Calu3 (cell line): ENCODE data around the gene RPL22. TPM values are rescaled to one million over a fixed set of nuclear protein-coding genes. Genes with fewer than 3 reads are reported as not detected.

Experiments used
- BruUV-seq: library from RNA; stranded (reverse); fragments of 400-500 nt; replicated peaks from 2 replicates; lab custom pipeline; 2021; lab: Mats Ljungman, UMichigan
- CTCF ChIA-PET: fragments of 300-600 bp; sonication (Branson Sonifier 250); formaldehyde crosslinking; loops from one replicate; lab custom pipeline; 2022; ENCODE audit warnings: antibody characterized with exemption; lab: Charles Lee
- DNase-seq: peaks from one replicate; pipeline ENCODE4 v3.0.0; 2022
- H3K27ac Mint-ChIP-seq: one replicate; pipeline ENCODE4 v1.8.0; 2022; ENCODE audit warnings: mixed read lengths; ENCODE audit not compliant: unreplicated experiment
- H3K27me3 Mint-ChIP-seq: one replicate; pipeline ENCODE4 v1.8.0; 2022; ENCODE audit warnings: mixed read lengths; ENCODE audit not compliant: unreplicated experiment
- H3K36me3 Mint-ChIP-seq: one replicate; pipeline ENCODE4 v1.8.0; 2022; ENCODE audit warnings: mild to moderate bottlenecking, moderate library complexity, mixed read lengths; ENCODE audit not compliant: insufficient read depth, unreplicated experiment
- H3K4me1 Mint-ChIP-seq: one replicate; pipeline ENCODE4 v1.8.0; 2022; ENCODE audit warnings: mild to moderate bottlenecking, low read depth, mixed read lengths; ENCODE audit not compliant: unreplicated experiment
- H3K4me3 Mint-ChIP-seq: one replicate; pipeline ENCODE4 v1.8.0; 2022; ENCODE audit warnings: mild to moderate bottlenecking, low read depth, moderate library complexity, mixed read lengths; ENCODE audit not compliant: unreplicated experiment
- H3K9me3 Mint-ChIP-seq: one replicate; pipeline ENCODE4 v1.8.0; 2022; ENCODE audit warnings: low read depth, mixed read lengths; ENCODE audit not compliant: unreplicated experiment
- intact Hi-C: fragments of 100-400 bp; cut with micrococcal nuclease; formaldehyde crosslinking; loops from one replicate; pipeline ENCODE4 v1.10.0; 2022; ENCODE audit not compliant: unreplicated experiment
- total RNA-seq: library from RNA; stranded (reverse); gene quantifications from 2 replicates; pipeline ENCODE4 v1.2.3, GENCODE V29; 2022
- TF ChIP-seq, protein P1 (sequence below): fragments of 200-600 bp; IDR thresholded peaks from one replicate; pipeline ENCODE4 v1.8.0; 2022; ENCODE audit warnings: antibody characterized with exemption; ENCODE audit not compliant: unreplicated experiment

The RPL22 gene
- total RNA-seq, 1 experiment from 2014 or later: 259 TPM

DNA sequence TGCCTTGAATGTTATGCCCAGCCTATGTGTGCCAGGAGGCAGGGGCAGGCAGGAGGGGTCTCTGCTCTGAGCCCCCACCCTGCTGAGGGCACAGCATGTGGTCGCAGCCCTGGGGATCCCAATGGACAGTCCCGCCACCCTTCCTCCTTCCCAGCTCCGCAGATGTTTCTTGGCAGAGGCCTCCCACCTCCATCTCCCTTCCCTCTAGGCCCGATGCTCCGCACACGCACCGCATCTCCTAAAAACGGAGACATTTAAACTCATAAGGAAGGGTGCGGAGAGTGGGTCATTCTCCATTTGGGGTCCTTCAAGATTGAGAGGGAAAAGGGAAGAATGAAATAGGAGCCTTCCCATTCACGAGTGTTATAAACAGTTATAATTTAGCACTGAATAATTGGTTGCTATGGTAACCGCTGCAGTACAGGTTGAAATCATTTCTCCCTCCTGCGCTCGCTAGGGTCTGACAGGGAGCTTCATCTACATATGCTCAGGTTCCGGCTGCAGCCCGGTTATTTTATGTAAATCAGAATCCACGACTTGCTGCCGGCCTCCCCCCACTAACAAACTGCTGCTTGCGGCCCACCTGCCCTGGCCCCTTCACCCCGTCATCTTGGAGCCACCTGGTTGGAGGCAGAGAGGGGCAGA, 35.3 kb downstream of the RPL22 start:
- Mint-ChIP-seq H3K4me1 (no peaks in the 10 kb centered on the region), H3K9me3 (no peaks in the 10 kb centered on the region), H3K27ac (no peak overlapping the region), H3K4me3 (no peak overlapping the region), H3K27me3 (peaks cover 97% of the 10 kb centered on the region), H3K36me3 (no peaks in the 10 kb centered on the region)
- TF ChIP-seq, protein P1, sequence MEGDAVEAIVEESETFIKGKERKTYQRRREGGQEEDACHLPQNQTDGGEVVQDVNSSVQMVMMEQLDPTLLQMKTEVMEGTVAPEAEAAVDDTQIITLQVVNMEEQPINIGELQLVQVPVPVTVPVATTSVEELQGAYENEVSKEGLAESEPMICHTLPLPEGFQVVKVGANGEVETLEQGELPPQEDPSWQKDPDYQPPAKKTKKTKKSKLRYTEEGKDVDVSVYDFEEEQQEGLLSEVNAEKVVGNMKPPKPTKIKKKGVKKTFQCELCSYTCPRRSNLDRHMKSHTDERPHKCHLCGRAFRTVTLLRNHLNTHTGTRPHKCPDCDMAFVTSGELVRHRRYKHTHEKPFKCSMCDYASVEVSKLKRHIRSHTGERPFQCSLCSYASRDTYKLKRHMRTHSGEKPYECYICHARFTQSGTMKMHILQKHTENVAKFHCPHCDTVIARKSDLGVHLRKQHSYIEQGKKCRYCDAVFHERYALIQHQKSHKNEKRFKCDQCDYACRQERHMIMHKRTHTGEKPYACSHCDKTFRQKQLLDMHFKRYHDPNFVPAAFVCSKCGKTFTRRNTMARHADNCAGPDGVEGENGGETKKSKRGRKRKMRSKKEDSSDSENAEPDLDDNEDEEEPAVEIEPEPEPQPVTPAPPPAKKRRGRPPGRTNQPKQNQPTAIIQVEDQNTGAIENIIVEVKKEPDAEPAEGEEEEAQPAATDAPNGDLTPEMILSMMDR: no peak
- CTCF ChIA-PET: interaction anchor here (0.6 kb wide), 1 partner anchor 48 kb away, joined by 3 read pairs; no protein-coding TSS in a partner anchor
- no TSS peak for BruUV-seq
- intact Hi-C loops: no loop called here
- DNase-seq: no peak

DNA sequence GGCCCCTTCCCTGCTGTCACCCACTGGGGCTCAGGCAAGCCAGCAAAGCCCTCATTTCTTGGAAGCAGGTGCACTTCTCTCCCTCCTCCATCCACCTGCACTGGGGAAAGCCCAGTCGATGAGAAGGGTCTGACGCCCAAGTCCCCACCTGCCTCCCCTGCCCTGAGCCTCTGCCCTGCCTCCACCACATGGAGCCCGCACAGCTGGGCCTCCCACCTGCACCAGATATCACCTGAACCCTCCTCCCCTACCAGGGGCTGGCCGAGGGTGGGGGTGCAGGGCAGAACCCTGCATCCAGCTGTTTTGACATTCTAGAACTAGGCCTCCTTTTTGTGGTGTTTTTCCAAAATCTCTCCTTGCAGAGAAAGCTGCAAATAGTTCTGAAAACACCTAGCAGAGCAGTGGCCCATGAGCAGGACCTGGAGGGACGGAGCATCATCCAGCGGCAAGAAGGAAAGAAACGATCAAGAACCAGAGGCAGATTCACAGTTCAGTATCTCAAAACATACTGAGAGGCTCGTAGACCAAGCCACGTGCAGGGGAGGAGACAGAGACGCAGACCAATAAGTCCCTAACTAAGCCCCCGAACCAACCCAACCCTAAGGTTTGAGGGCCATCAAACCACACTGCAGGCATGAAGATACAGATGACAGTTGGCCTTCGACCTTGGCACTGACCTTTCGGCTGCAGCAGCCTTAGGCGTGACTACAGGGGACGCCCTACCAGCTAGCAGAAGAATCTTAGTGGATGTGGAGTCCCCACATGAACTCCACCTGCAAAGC, 36.0 kb downstream of the RPL22 start:
- Mint-ChIP-seq H3K9me3 (no peaks in the 10 kb centered on the region), H3K4me3 (no peak overlapping the region), H3K27me3 (peaks cover 95% of the 10 kb centered on the region), H3K27ac (no peak overlapping the region), H3K4me1 (peaks cover 2% of the 10 kb centered on the region), H3K36me3 (no peaks in the 10 kb centered on the region)
- BruUV-seq: no TSS peak
- intact Hi-C loops: no loop called here
- no peak for DNase-seq
- TF ChIP-seq, protein P1: no peak
- CTCF ChIA-PET: interaction anchor here (0.6 kb wide), 1 partner anchor 47 kb away, joined by 3 read pairs; no protein-coding TSS in a partner anchor

DNA sequence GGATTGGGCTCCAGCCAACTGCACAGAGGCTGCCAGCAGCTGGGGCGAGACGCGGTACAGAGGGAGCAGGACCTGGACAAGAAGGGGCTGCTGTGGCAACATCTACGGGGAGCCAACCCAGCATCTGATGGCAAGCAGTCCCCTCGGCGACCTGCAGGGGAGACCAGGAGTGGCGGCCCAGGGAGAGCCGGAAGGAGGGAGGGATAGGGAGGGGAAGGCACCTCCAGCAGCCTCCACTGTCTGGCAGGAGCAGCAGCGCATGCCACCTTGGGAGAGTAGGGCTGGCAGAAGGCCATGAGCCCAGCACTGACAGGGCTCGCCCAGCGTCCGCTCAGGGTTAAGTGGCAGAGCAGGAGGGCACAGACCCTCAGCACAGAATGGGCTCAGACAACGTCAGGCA, 36.6 kb downstream of the RPL22 start:
- intact Hi-C loops: no loop called here
- BruUV-seq: no TSS peak
- DNase-seq: peak; percentile 39
- Mint-ChIP-seq H3K9me3 (no peaks in the 10 kb centered on the region), H3K4me1 (peaks cover 8% of the 10 kb centered on the region), H3K27me3 (peaks cover 89% of the 10 kb centered on the region), H3K4me3 (no peak overlapping the region), H3K27ac (no peak overlapping the region), H3K36me3 (peaks cover 4% of the 10 kb centered on the region)
- CTCF ChIA-PET: no interaction called here
- TF ChIP-seq, protein P1: no peak

DNA sequence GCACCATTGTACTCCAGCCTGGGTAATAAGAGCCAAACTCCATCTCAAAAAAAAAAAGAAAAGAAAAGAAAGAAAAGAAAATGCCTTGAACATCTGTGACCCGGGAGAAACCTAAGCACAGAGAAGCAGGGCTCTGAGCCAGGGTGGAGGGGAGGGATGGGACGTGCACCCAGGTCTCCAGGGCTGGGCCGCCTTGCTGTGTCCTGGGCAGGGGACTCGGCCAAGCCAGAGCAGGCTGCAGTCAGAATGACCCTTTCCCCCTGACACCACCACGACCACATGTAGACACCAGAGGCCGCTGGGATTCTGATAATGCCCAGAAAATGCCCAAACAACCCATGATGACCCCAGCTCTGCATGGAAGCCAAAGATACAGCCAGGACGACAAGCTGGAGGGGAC, 37.1 kb downstream of the RPL22 start:
- DNase-seq: no peak
- Mint-ChIP-seq H3K4me3 (no peak overlapping the region), H3K27ac (no peak overlapping the region), H3K27me3 (peaks cover 84% of the 10 kb centered on the region), H3K4me1 (peaks cover 13% of the 10 kb centered on the region), H3K9me3 (no peaks in the 10 kb centered on the region), H3K36me3 (peaks cover 9% of the 10 kb centered on the region)
- no TSS peak for BruUV-seq
- TF ChIP-seq, protein P1: no peak
- CTCF ChIA-PET: interaction anchor here (1.2 kb wide), 1 partner anchor 23 kb away, joined by 4 read pairs; no protein-coding TSS in a partner anchor
- intact Hi-C loops: no loop called here
